Measurements from ENCODE around the gene SMG7.

Gene SMG7

DNA sequence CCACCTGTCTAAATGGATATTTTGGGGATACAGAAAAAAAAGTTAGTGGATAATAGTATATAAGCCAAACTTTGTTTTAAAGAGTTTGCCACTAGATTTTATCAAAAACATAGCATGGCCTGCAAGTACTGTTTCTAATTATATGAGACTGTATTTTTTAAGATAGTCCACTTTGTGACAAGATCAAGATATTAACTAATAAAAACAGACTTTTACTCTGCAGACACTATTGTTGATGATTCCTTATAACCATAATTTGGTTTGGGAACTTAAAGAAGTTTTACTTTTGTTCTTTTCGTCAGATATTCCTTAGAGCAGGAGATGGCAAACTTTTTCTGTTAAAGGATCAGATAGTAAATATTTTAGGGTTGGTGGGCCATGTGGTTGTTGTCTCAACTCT is 36.4 kb downstream of the SMG7 start:
- in situ Hi-C loops (cut with MboI; ENCODE audit: low sequenced_read_pairs): no loop called here

DNA sequence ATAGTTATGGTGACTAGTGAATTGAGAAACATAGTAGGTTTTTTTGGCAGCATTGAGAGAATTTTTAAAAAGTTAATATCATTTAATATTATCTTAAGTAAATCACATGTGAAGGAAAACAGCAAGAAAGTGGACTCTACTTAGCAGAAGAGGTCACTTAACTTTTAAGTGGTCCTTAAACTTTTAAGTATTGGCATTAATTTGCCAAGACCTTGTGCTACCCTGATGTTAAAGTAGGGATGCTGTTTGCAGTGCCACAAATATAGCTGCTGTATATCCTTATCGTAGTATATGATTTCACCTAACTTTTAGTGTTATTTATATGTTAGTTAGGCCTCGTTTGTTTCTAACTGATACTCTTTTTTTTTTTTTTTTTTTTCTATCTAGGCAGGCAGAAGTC is 40.2 kb downstream of the SMG7 start:
- in situ Hi-C loops (cut with MboI; ENCODE audit: low sequenced_read_pairs): no loop called here

DNA sequence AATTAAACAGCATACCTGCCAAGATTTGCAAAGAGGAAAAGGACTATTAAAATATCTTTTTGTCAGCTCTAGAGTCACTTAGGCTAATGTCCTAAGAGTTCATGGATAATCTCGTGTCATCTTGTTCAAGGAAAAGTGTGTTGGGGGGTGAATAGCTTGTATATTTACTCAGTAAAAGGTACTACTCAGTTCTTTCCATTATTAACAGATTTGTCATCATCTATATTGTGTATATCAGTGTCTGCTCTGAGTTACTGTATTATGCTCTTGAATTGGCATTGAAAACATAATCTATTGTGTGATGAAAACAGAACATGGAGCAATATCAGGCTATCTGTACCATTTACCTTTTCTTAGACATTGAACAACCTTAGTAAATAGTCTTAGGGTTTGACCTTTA is 41.9 kb downstream of the SMG7 start:
- in situ Hi-C loops (cut with MboI; ENCODE audit: low sequenced_read_pairs): no loop called here

DNA sequence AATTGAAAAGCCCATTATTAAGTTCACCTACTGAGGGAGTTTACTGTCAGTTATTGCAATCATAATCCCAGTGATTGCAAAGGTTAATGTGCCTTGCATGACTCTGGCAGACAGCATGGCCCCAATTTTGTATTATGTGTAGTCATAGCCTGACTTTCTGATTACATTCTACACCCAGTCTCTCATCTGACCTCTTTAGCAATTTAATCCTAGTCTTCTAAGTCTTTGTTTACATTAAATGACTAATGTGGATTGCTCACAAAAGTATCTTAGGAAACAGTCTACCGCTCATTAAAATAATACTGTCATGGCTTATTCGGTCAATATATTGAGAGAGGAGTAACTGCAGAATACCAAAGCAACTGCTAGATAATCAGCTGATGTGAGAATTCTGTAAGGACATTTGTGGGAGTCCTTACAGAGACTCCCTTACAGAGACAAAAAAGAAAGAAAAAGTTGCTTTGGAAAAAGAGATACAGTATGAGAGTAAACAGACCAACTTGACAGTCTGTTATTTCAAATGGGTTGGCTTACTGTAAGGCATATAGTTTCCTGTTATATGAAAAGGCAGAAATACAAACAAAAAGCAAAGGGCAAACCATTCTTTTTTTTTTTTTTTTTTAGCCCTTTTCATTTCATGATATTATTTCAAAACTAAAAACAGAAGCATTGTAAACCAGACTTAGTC is 42.8 kb downstream of the SMG7 start:
- in situ Hi-C loops (cut with MboI; ENCODE audit: low sequenced_read_pairs): no loop called here

DNA sequence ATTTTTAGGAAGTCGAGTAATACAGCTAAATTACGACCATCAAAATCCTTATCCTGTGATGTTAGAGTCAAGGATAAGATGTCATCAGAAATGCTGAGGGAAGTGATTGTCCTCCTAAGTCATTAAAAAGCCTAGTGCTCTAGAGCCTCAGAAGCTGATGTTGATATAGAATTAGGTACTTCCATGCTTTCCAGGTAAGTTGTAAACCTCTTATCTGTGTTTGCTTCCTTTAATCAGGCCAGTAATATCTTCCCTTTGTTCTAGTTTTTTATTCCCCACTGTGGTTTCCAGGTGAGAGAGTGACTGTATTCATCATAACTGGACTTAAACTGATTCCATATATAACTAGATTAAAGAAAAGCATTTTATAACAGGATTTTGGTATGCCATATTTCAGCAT is 44.4 kb downstream of the SMG7 start:
- in situ Hi-C loops (cut with MboI; ENCODE audit: low sequenced_read_pairs): no loop called here

DNA sequence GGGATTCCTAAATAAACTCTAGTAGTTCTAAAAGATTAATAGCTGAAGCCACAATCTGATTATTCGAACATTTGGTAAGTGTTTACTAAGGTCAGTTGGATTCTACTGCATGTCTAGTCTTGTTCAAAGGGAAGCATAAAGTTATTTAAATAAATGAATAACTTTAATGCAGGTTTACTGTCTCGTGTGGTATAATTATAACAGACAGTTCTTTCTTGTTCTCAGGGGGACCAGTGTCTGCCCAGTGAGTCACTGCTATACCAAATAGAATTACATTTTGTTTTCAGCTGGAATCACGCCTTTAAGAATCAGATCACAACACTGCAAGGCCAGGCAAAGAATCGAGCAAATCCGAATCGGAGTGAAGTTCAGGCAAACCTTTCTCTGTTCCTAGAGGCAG is 45.1 kb downstream of the SMG7 start:
- in situ Hi-C loops (cut with MboI; ENCODE audit: low sequenced_read_pairs): no loop called here

DNA sequence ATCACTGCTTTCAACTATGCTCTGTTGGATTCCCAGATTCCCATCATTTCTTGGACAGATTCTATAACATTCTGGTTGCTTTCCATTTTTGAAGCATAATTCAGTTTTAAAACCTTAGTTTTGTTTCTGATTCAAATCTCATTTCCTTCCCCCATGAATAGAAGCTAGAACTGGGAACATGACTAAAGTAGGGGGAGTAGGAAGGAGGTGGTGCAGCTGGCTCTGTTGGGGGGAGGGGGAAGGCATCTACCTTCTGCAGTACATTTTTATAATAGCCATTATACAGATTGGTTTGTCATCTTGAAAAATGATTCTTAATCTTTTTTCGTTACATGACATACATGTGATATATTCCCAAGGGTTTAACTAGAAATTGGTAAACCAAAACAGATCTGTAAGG is 48.1 kb downstream of the SMG7 start:
- in situ Hi-C loops (cut with MboI; ENCODE audit: low sequenced_read_pairs): no loop called here

DNA sequence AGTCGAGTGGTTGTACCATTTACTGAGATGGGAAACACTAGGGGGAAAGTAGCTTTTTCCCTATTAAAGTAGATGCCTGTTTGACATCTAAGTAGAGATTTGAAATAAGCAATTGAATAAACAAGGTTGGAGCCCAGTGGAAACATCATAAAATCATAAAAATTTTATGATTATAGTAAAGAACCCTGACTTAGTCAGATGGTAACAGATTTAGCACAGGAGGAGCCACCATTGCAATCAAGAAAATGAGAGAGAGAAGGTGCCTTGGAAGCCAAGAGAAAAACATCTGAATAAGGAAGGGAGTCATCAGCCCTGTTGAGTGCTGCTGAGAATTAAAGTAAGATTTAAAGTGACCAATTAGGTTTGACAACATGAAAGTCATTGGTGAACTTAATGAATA is 49.8 kb downstream of the SMG7 start:
- in situ Hi-C loops (cut with MboI; ENCODE audit: low sequenced_read_pairs): no loop called here

DNA sequence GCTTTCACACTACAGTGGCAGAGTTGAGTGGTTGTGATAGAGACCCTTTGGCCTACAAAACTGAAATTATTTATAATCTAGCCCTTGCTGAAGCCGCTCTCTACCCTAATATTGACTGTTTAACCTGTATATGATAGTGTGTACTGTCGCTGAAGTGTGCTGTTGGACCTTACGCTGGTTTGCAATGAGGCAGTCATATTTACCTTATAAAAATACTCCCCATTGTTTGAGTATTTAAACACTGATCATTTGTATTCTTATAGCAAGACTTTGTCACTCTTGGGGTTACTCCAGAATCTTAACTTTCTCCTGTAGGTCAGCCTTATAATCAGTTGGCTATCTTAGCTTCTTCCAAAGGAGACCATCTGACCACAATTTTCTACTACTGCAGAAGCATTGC is 56.3 kb downstream of the SMG7 start:
- in situ Hi-C loops (cut with MboI; ENCODE audit: low sequenced_read_pairs): no loop called here

DNA sequence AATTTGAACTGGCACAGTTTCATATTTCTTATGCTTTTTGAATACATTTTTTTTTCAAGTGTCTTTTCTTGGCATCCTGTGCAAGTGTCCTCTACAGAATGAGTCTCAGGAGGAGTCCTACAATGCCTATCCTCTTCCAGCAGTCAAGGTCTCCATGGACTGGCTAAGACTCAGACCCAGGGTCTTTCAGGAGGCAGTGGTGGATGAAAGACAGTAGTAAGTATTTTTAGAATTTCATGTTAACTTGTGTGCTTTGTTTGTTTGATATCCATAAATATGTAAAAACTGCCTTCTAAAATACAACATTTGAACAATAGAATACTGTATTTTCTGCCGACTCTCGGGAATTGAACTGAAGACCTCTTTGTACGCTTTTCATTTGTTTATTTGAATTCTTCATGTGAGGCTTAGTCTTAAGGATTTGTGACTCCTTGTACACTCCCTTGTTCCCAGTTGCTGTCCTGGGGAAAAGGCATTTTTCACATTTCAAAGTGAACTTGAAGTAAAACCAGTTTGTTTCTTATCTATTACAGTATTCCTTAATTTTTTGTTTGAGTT is 61.4 kb downstream of the SMG7 start:
- in situ Hi-C loops (cut with MboI; ENCODE audit: low sequenced_read_pairs): no loop called here

DNA sequence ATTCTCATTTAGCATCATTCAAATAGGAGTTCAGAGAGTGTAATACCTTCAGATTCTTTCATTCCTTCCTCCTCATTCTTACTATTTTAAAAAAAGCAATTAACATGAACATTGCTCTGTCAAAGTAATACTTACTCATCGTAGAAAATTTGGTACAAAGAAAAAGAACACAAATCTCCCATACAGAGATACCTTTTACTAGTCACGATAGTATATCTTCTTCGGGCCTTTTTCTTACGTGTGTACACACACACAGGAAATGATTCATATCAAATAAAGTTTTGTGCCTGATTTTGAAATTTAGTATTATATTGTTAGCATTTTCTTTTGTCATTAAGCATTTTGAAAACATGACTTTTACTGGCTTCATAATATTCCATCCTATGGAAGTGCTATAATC is 65.1 kb downstream of the SMG7 start:
- in situ Hi-C loops (cut with MboI; ENCODE audit: low sequenced_read_pairs): no loop called here

DNA sequence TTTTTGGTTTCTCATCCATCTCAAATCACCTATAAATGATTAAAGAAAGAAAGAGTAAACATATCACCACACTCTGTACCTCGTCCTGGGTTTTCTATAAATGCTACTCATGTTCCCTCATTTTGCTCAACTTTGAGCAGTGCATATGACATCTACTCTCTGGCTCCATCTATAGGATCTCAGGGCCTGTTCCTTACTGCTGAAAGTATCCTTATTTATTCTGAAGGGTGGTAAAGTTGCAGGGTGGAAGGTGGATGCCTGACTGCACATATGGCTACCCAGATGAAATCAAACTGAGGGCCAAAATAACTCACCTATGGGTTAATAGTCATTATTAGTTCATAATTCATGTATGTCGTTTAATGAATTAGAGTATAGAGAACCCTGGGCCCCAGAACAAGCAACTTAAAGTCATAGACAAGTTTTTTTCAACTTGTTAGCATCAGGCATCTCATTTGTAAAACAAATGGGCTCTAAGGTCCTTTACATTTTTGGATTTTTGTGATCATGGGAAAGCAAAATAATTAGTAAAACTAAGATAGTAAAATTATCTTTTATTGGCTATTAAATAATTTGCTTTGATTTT is 71.4 kb downstream of the SMG7 start:
- in situ Hi-C loops (cut with MboI; ENCODE audit: low sequenced_read_pairs): no loop called here

DNA sequence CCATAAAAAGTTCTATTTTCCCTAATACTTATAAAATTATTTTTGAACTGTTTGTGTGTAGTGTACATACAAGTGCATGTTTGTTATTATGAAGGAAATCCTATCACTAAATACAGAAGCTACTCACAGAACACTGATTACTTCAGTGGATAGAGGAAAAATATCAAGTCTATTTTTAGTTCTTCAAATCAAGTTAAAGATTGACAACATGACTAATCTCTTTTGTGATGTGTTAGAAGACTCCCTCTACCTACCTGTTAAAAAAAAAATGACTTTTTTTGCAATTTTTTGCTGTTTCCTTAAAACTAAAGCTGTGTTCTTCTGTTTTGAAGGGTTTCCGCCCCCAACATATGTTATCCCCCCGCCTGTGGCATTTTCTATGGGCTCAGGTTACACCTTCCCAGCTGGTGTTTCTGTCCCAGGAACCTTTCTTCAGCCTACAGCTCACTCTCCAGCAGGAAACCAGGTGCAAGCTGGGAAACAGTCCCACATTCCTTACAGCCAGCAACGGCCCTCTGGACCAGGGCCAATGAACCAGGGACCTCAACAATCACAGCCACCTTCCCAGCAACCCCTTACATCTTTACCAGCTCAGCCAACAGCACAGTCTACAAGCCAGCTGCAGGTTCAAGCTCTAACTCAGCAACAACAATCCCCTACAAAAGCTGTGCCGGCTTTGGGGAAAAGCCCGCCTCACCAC is 72.4 kb downstream of the SMG7 start:
- in situ Hi-C loops (cut with MboI; ENCODE audit: low sequenced_read_pairs): no loop called here

DNA sequence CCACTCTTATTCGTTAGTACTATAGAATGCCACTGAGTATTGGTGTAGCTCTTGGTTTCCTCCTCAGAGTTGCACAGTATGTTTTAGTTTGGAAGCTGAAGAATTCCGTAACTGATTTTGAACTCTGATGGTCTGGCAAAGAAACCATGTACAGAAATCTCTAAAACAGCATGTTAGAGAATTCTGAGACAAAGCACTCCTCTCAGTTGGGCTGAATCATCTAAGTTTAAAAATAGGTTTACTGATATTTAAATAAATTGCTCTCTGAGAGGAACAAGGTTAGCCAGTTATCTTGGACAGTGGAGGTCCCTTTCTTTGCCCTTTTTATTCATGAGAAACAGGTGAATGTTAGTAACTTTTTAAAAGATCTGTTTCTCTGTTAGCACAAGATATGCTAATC is 74.1 kb downstream of the SMG7 start:
- in situ Hi-C loops (cut with MboI; ENCODE audit: low sequenced_read_pairs): no loop called here

DNA sequence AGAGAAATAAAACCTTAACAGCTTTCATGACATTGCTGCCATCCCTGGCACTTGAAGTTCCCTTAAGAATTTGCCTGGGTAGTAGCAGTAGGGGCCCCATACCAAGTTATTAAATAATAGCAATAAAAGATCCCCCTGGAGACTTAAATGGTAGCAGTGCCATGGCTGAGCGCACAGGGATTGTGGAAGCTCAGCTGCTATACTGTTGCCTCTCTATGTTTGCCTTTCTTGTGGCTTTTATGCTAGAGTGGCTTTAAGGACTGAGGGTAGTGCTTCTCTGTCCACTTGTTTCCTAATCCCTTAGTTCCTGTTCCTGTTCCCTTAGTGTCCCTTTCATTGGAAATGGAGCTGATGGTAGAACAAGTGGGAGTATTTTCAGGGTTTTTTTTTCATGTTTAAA is 75.8 kb downstream of the SMG7 start:
- in situ Hi-C loops (cut with MboI; ENCODE audit: low sequenced_read_pairs): no loop called here

DNA sequence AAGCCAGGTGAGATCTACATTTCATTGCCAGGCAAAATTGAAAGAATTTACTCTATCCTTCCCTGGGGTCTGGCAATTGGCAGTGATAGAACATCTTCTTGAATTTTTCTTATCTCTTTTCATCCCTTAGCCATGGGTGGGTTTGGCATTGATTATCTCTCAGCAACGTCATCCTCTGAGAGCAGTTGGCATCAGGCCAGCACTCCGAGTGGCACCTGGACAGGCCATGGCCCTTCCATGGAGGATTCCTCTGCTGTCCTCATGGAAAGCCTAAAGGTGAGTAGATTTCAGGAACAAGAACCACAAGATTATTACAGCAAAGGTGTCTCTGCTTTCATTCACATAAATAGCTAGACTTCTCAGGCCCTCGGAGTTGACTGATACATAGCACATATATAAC is 78.6 kb downstream of the SMG7 start:
- in situ Hi-C loops (cut with MboI; ENCODE audit: low sequenced_read_pairs): no loop called here

DNA sequence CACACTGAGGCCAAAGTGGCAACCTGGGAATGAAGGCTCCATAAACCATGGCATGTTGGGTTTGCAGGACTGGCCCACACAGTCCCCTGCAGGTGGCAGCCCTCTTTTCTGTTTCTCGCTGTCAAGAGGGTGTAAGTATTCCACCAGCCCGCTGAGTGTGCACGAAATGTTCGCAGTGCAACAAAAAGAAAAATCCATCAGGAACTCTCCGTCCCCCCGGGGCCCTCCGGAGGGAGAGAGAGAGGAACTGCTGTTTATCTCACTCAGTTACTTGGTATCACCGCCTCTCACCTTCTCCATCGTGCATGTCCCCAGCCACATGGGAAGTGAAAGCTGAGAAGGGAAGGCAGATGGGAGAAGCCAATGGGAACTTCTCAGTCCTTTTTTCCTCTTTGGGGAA is 79.6 kb downstream of the SMG7 start:
- in situ Hi-C loops (cut with MboI; ENCODE audit: low sequenced_read_pairs): no loop called here

DNA sequence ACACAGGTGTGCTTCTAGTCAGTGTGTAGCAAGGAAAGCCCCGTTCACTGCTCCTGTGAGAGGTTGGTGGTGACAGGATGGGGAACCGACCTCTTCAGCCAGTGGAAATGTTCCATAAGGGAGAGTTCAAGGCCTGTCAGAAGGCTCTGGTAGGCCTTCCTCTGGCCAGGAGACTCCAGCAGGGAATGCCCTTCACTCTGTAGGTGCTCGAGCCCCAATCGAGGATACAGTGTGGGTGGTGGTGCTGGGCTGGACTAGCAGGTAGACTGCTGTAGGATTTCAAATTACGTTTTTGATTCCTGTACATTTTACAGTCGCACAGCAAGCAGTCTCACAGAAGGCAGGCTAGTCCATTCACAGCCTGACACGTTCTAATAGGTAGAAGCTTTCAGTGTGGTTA is 80.1 kb downstream of the SMG7 start:
- in situ Hi-C loops (cut with MboI; ENCODE audit: low sequenced_read_pairs): no loop called here

DNA sequence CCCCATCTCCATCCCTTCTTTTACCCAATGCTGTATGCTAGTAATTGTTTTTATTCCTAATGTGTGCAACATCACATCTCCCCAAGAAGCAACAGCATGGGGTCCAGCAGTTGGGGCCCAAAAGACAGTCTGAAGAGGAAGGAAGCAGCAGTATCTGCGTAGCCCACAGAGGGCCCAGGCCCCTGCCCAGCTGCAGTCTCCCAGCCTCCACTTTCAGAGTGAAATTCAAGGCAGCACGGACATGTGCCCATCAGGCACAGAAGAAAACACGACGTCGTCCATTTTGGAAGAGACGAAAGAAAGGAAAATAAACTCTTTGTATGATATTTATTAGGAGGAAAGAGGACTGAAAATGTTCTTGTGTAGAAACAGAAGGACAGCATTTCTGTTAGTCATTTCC is 80.6 kb downstream of the SMG7 start:
- in situ Hi-C loops (cut with MboI; ENCODE audit: low sequenced_read_pairs): no loop called here

DNA sequence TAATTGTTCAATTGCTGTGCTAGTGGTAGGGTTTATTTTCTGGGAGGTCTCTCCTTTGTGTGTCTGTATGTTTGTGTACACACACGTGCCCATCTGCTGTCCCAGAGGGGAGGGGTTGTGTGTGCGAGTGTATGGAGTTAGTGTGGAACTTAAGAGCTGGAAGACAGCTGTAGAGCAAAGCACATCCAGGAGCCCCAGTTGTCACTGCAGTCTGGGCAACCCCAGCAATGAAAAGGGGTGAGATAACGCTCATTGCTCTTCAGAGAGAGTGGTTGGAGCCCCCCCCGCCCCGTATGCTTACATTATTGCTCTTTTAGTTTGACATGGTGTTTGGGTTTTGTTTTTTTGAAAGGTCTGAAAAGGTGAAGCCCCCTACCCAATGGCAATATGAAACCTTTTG is 81.0 kb downstream of the SMG7 start:
- in situ Hi-C loops (cut with MboI; ENCODE audit: low sequenced_read_pairs): no loop called here

DNA sequence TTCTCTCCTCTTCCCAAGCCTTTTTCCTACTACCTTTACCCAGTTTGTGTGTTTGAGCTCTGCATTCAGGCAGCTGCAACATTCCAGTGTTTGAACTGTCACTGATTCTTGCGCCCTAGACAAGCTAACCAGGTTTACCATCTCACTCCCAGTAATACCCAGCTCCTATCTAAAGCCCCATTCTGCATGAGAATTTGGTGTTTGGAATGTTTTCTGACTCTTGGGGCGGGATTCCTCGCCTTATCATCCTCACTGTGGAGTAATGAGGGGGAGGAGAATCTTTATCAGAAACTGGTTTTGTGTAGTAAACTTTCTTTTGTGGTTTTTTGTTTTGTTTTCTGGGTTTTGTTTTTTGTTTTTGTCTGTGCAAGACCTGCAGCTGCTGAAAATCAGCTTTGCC is 81.5 kb downstream of the SMG7 start:
- in situ Hi-C loops (cut with MboI; ENCODE audit: low sequenced_read_pairs): no loop called here

DNA sequence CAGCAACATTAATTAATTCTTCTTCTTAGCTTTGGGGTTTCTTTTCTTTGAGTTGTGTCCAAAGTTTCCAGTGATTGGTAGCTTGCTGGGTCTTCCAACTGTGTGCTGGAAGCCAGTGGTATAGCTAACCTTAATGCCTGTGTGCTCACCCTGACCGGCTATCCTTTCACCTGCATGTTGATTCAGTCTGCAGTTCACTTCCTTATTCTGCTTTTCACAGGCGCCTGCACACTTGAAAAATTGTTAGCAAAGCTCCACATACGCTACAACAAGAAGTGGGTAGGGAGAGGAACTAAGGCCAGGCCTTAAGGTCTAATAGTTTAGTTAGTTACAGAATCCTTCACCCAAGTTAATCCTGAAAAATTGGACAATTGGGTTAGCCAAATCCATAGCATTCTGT is 82.3 kb downstream of the SMG7 start:
- in situ Hi-C loops (cut with MboI; ENCODE audit: low sequenced_read_pairs): no loop called here

Data from HL-60/S4 treated with retinoic acid at 250 ng/mL for 4 days and 3 days (cell line).